ENCODE data around the gene SDCCAG8. TPM values are rescaled to one million over a fixed set of nuclear protein-coding genes. Genes with fewer than 3 reads are reported as not detected.
A peak's percentile ranks its signal among the peaks of the same experiment; 100 is the strongest.
"Not testable (repeated sequence)": the region's sequence is repeated elsewhere in the genome, so short reads cannot be mapped to it uniquely, and the experiment has no call there.

Gene SDCCAG8
- 10 to 100 TPM; 25.7 to 36.9 TPM for total RNA-seq
- total RNA-seq, result 22.7 to 29.2 reads per million in 2 donors

GRCh38 chr1:243255791-243256512 lies at the start of gene SDCCAG8:
TSS of gene SDCCAG8 (plus strand) at chr1:243256041. CDS start at chr1:243256174, 133 bp downstream.
- Mint-ChIP-seq H3K27ac (peak within 1 kb of the TSS; percentile 99), H3K36me3 (ENCODE audit: low read depth) (no peaks in the 10 kb centered on the region), H3K4me1 (peaks cover 18% of the 10 kb centered on the region), H3K4me3 (peak within 1 kb of the TSS; percentile 99), H3K27me3 (no peaks in the 10 kb centered on the region)
- ATAC-seq (peak; percentile 81), DNase-seq (peak; percentile 79 to 89 (median 84))
- no peaks in the 10 kb centered on the region for H3K9me3 ChIP-seq (ENCODE audit: control insufficient read depth, low read length, poor library complexity, severe bottlenecking)

- not testable (repeated sequence) for DNase-seq; H3K4me3 Mint-ChIP-seq; H3K27ac Mint-ChIP-seq; H3K27me3 Mint-ChIP-seq; ATAC-seq; H3K36me3 Mint-ChIP-seq (ENCODE audit: low read depth); H3K4me1 Mint-ChIP-seq; H3K9me3 ChIP-seq (ENCODE audit: control insufficient read depth, low read length, poor library complexity, severe bottlenecking)
Observed at GRCh38 chr1:243211984-243212383, 43.9 kb upstream of the SDCCAG8 start.

GRCh38 chr1:243213045-243213787 lies 42.6 kb upstream of the SDCCAG8 start:
- Mint-ChIP-seq H3K4me1 (no peaks in the 10 kb centered on the region), H3K36me3 (ENCODE audit: low read depth) (peaks cover 7% of the 10 kb centered on the region), H3K27me3 (no peaks in the 10 kb centered on the region), H3K4me3 (no peak overlapping the region), H3K27ac (no peak overlapping the region)
- DNase-seq (no peak), ATAC-seq (no peak)
- H3K9me3 ChIP-seq (ENCODE audit: control insufficient read depth, low read length, poor library complexity, severe bottlenecking), result no peaks in the 10 kb centered on the region

GRCh38 chr1:243215276-243215875 lies 40.5 kb upstream of the SDCCAG8 start:
- not testable (repeated sequence) for ATAC-seq; H3K27me3 Mint-ChIP-seq; H3K9me3 ChIP-seq (ENCODE audit: control insufficient read depth, low read length, poor library complexity, severe bottlenecking); H3K4me1 Mint-ChIP-seq; H3K4me3 Mint-ChIP-seq; H3K27ac Mint-ChIP-seq; DNase-seq
- peaks cover 11% of the 10 kb centered on the region for H3K36me3 Mint-ChIP-seq (ENCODE audit: low read depth)

- H3K27ac Mint-ChIP-seq, result no peak overlapping the region
- no peaks in the 10 kb centered on the region for H3K9me3 ChIP-seq (ENCODE audit: control insufficient read depth, low read length, poor library complexity, severe bottlenecking)
- no peak overlapping the region for H3K4me3 Mint-ChIP-seq
- no peaks in the 10 kb centered on the region for H3K4me1 Mint-ChIP-seq
- peaks cover 14% of the 10 kb centered on the region for H3K36me3 Mint-ChIP-seq (ENCODE audit: low read depth)
- DNase-seq (no peak), ATAC-seq (no peak)
- H3K27me3 Mint-ChIP-seq, result no peaks in the 10 kb centered on the region
Observed at GRCh38 chr1:243216741-243217140, 39.1 kb upstream of the SDCCAG8 start.

- peaks cover 14% of the 10 kb centered on the region for H3K36me3 Mint-ChIP-seq (ENCODE audit: low read depth)
- no peaks in the 10 kb centered on the region for H3K9me3 ChIP-seq (ENCODE audit: control insufficient read depth, low read length, poor library complexity, severe bottlenecking)
- H3K4me1 Mint-ChIP-seq, result no peaks in the 10 kb centered on the region
- H3K27ac Mint-ChIP-seq, result no peak overlapping the region
- H3K4me3 Mint-ChIP-seq, result no peak overlapping the region
- no peaks in the 10 kb centered on the region for H3K27me3 Mint-ChIP-seq
- DNase-seq (no peak), ATAC-seq (no peak)
Observed at GRCh38 chr1:243217349-243217748, 38.5 kb upstream of the SDCCAG8 start.

GRCh38 chr1:243218059-243218458 lies 37.8 kb upstream of the SDCCAG8 start:
- ATAC-seq (no peak), DNase-seq (no peak)
- H3K27ac Mint-ChIP-seq, result no peak overlapping the region
- no peaks in the 10 kb centered on the region for H3K27me3 Mint-ChIP-seq
- peaks cover 16% of the 10 kb centered on the region for H3K36me3 Mint-ChIP-seq (ENCODE audit: low read depth)
- no peaks in the 10 kb centered on the region for H3K4me1 Mint-ChIP-seq
- H3K9me3 ChIP-seq (ENCODE audit: control insufficient read depth, low read length, poor library complexity, severe bottlenecking), result no peaks in the 10 kb centered on the region
- H3K4me3 Mint-ChIP-seq, result no peak overlapping the region

- ATAC-seq (no peak), DNase-seq (no peak)
- Mint-ChIP-seq H3K36me3 (ENCODE audit: low read depth) (peaks cover 9% of the 10 kb centered on the region), H3K27ac (no peak overlapping the region), H3K27me3 (no peaks in the 10 kb centered on the region), H3K4me1 (no peaks in the 10 kb centered on the region), H3K4me3 (no peak overlapping the region)
- peaks cover 4% of the 10 kb centered on the region for H3K9me3 ChIP-seq (ENCODE audit: control insufficient read depth, low read length, poor library complexity, severe bottlenecking)
Observed at GRCh38 chr1:243227622-243228021, 28.2 kb upstream of the SDCCAG8 start.

- ATAC-seq, result no peak
- peaks cover 4% of the 10 kb centered on the region for H3K36me3 Mint-ChIP-seq (ENCODE audit: low read depth)
- no peak overlapping the region for H3K27ac Mint-ChIP-seq
- H3K27me3 Mint-ChIP-seq, result no peaks in the 10 kb centered on the region
- H3K4me3 Mint-ChIP-seq, result no peak overlapping the region
- no peak for DNase-seq
- H3K4me1 Mint-ChIP-seq, result no peaks in the 10 kb centered on the region
- peaks cover 6% of the 10 kb centered on the region for H3K9me3 ChIP-seq (ENCODE audit: control insufficient read depth, low read length, poor library complexity, severe bottlenecking)
Observed at GRCh38 chr1:243229526-243229925, 26.3 kb upstream of the SDCCAG8 start.

GRCh38 chr1:243230914-243231313 lies 24.9 kb upstream of the SDCCAG8 start:
- peaks cover 6% of the 10 kb centered on the region for H3K9me3 ChIP-seq (ENCODE audit: control insufficient read depth, low read length, poor library complexity, severe bottlenecking)
- H3K4me1 Mint-ChIP-seq, result no peaks in the 10 kb centered on the region
- no peak for ATAC-seq
- H3K36me3 Mint-ChIP-seq (ENCODE audit: low read depth), result peaks cover 7% of the 10 kb centered on the region
- no peak for DNase-seq
- no peak overlapping the region for H3K4me3 Mint-ChIP-seq
- no peaks in the 10 kb centered on the region for H3K27me3 Mint-ChIP-seq
- H3K27ac Mint-ChIP-seq, result no peak overlapping the region

GRCh38 chr1:243233908-243234307 lies 21.9 kb upstream of the SDCCAG8 start:
- DNase-seq, result no peak
- H3K4me3 Mint-ChIP-seq, result no peak overlapping the region
- peaks cover 7% of the 10 kb centered on the region for H3K36me3 Mint-ChIP-seq (ENCODE audit: low read depth)
- no peaks in the 10 kb centered on the region for H3K4me1 Mint-ChIP-seq
- H3K9me3 ChIP-seq (ENCODE audit: control insufficient read depth, low read length, poor library complexity, severe bottlenecking), result peaks cover 6% of the 10 kb centered on the region
- no peaks in the 10 kb centered on the region for H3K27me3 Mint-ChIP-seq
- no peak overlapping the region for H3K27ac Mint-ChIP-seq
- no peak for ATAC-seq

- DNase-seq, result no peak
- peaks cover 5% of the 10 kb centered on the region for H3K36me3 Mint-ChIP-seq (ENCODE audit: low read depth)
- no peak for ATAC-seq
- no peaks in the 10 kb centered on the region for H3K27me3 Mint-ChIP-seq
- H3K4me1 Mint-ChIP-seq, result no peaks in the 10 kb centered on the region
- H3K9me3 ChIP-seq (ENCODE audit: control insufficient read depth, low read length, poor library complexity, severe bottlenecking), result peaks cover 6% of the 10 kb centered on the region
- no peak overlapping the region for H3K4me3 Mint-ChIP-seq
- no peak overlapping the region for H3K27ac Mint-ChIP-seq
Observed at GRCh38 chr1:243234978-243235647, 20.7 kb upstream of the SDCCAG8 start.

Data from T-helper 17 cell (primary cell).